Left colon (tissue), 2 donors: Measurements from ENCODE around the gene CISD2. TPM values are rescaled to one million over a fixed set of nuclear protein-coding genes. Genes with fewer than 3 reads are reported as not detected.
A peak's percentile ranks its signal among the peaks of the same experiment; 100 is the strongest.
"Not testable (repeated sequence)": the region's sequence is repeated elsewhere in the genome, so short reads cannot be mapped to it uniquely, and the experiment has no call there.

Experiments used
- ATAC-seq: fragments of 200-7000 bp; cut with Tn5 transposase; one replicate; pipeline ENCODE4 v1.9.1; 2020; ENCODE audit warnings: mild to moderate bottlenecking, moderate library complexity
- DNase-seq, 2 donors: peaks; one replicate each; pipeline ENCODE4 v3.0.0-alpha.2; 2020
- intact Hi-C, 2 donors: fragments of 100-400 bp; cut with DNase I in 1 of 2; cut with micrococcal nuclease in 1 of 2; formaldehyde crosslinking; loops; one replicate each; pipeline versions ENCODE4 v1.11.2 to v1.14.0; 2022; cut with DNase I, micrococcal nuclease
- long read RNA-seq: library from polyadenylated mRNA; unstranded; transcript quantifications from one replicate; pipeline ENCODE4 v2.0.0, GENCODE V29; 2021
- total RNA-seq, 2 donors: library from RNA; stranded (reverse); fragmentation: NEBNext Ultra II Directional; extraction: Animal tissue kit (Norgen Biotek cat#: 25700); gene quantifications; one replicate each; pipeline ENCODE4 v1.2.1, GENCODE V29; 2021
- donor health status: DM: no; HTN: no; CAD: no.
- donor health status: DM: yes; HTN: yes; CAD: no.

CISD2 gene, protein sequence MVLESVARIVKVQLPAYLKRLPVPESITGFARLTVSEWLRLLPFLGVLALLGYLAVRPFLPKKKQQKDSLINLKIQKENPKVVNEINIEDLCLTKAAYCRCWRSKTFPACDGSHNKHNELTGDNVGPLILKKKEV
- total RNA-seq, result 10 to 100 TPM; 24.1 TPM
- long read RNA-seq, full-length matches to known transcripts, result 72 of 74 reads
- long read RNA-seq, partial matches to known transcripts, result 0 of 74 reads
- long read RNA-seq, other reads (novel, unspliced or antisense), result 2 of 74 reads

DNA sequence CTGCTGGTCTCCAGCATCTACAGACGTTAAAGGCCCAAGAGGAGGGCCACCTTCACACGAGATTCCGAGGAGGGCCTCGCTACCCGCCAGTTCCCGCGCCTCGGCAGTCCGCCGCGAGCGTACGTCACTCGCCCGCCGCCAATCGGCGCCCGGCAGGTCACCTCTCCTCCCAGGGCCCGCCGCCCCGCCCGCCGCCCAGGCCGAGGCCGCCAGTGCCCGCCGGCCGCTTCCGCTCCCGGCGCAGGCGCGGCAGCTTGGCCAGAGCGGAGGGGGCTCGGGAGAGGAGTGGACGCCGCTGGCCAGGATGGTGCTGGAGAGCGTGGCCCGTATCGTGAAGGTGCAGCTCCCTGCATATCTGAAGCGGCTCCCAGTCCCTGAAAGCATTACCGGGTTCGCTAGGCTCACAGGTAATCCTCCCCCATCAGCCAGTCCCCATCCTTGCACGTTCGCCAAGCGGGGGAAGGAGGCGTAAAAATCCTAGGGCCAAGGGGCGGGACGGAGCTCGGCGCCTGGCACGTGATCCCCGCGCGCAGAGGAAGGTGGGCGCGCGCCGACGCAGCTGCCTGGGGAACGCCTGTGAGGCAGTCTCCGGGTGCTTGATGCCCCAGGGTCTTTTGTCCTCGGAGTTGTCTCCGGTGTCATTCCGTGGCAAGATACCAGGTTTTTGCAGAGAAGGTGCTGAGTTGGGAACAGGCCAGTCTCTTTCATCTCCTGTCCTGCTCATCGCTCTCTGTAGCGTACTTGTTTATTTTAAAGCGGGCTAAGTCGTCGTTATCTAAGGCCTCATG, at the start of gene CISD2:
TSS of gene CISD2 (plus strand) at position 212 of the 788 bp plus-strand sequence. CDS start at position 305, 93 bp downstream.
- intact Hi-C loops, result loop anchor here in 1 of 2 donors (5.0 kb wide), 1 partner anchor 42 kb away; the partner anchor contains the start of gene UBE2D3
- ATAC-seq (peak; percentile 96), DNase-seq (peak; percentile 92 to 93)

- ATAC-seq, DNase-seq: not testable (repeated sequence)
- intact Hi-C loops, result loop anchor here in 1 of 2 donors (10.0 kb wide), 1 partner anchor 54 kb away; the partner anchor contains the start of gene MANBA
Measured at GRCh38 chr4:102819100-102819499, 49.7 kb upstream of the CISD2 start.

DNA sequence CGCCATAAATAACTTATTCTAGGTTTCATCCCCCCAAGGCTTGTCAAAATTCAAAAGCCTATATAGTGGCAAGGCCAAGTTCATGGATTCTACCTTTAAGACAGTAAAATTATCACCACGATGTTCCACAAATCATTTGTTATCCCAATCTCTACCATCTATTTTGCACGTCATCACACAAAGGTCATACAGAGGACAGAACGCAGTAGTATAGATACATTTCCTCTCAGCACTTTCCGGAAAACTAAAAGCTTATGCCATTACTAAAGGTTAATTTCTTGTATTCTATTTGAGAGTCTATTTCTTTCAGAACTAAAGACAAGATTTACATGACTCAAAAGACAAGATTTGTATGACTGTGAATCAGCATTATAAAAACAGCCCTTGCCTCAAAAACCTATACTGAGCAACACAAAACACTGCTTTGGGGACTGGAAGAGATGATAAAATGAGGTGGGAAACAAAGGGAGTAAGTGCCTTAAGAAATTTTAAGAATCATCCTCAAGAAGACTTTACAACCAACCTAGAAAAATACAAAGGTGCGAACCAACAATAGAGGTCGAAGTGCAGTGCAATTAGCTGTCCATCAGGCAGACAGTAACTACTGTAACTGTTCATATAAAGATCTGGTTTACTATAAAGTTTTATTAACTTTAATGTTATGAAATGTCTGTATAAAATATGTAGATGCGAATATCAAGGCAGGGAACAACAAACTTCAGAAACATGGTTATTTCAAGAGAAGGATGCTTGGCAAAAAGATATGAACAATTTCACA, 49.0 kb upstream of the CISD2 start:
- no peak for DNase-seq
- peak; percentile 71 for ATAC-seq
- intact Hi-C loops, result loop anchor here in 1 of 2 donors (10.0 kb wide), 1 partner anchor 55 kb away; the partner anchor contains the start of gene MANBA

- intact Hi-C loops, result no loop called here
- DNase-seq, result no peak
- no peak for ATAC-seq
Measured at GRCh38 chr4:102823464-102823863, 45.3 kb upstream of the CISD2 start.

- intact Hi-C loops, result no loop called here
- no peak for DNase-seq
- ATAC-seq, result no peak
Measured at GRCh38 chr4:102823897-102824296, 44.9 kb upstream of the CISD2 start.

DNA sequence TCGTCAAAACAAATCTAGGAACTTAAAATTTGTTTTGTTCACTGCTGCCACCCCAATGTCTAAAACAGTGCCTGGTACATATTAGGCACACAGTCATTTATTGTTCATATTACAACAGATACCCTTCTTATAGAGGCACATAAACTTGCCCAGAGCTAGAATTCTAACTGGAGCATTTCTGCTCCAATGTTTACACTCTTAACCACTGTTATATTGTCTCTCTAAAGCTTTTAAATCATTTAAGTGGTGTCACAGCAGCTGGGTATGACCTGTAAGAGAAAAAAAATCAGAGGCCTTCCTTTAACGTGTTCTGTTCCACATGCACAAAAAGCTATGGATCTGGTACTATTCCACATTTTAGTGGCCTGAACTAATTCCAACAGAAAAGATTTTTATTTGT, 44.4 kb upstream of the CISD2 start:
- DNase-seq (no peak), ATAC-seq (no peak)
- intact Hi-C loops, result no loop called here

DNA sequence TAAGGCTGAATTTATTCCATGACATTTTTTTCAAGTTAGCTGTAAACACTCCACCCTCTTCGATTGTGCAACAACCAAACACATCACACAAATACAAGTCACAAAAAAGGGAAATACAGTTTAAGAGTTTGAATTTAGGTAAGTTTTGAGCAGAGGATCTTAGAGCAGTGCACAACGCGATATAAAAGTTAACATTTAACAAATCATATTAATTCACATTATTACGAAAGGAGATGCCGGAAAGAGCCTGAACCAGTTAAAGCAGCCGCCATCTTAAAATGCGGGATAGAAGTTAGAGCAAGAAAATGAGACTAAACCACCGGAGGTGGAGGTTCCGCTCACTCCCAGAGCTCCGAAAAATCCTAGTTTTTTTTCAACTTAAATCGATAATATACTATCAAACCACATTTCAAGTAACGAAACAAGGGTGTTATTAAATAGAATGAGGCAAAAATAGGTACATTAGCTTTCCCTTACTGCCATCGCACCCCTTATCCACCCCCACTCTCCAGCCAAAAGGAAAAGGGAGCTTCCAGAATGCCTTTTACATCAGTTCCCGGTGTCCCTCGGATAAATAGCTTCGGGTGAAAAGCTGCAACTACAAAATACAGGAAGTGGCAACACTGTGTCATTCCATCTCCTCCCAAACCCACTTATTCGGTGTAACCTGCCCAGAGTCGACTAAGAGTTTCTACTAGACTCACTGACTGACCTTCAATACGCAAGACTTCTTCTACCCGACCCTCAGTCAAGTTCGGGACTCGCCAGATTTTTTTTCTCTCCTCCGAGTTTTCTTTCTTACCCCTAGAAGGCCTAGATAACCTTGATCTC, 43.3 kb upstream of the CISD2 start:
- intact Hi-C loops, result loop anchor here in 1 of 2 donors (5.0 kb wide), 1 partner anchor 42 kb away; the partner anchor contains the start of gene CISD2
- peak; percentile 14 to 37 for DNase-seq
- no peak for ATAC-seq

DNA sequence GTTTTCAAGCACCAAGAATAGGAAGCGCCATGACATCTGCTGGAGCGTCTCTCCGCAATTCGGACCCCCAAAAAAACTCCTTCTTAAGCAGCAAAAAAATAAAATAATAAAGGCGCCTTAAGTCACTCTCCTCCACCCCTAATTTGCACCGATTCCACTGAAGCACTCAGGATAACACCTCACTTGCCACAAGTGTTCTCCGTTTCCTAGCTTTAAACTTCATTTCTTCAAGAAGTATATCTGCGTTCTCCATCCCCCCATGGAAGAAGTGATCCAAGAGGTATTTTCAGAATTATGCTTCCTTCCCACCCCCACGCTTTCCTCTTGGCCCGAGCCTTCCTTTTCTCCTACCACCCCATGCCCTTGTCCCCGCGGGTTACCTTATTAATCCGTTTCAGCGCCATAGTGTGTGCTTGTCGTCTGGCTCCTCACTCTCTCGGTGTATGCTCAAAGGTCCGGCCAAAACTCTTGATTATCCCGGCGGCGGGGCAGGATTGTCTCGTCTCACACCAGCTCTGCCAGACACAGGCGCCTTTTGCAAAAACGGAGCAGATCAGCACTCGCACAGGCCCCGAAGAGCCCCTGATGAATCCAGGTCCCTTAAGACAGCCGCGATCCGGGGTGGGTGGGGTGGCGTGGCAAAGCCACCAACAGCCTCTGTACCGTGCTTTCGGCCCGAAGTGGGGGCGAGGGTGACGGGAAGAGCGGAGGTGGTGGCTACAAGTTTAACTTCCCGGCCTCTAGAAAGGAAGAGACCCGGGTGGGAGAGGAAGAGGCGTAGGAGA, 42.5 kb upstream of the CISD2 start:
- ATAC-seq (no peak), DNase-seq (no peak)
- intact Hi-C loops, result loop anchor here in 1 of 2 donors (5.0 kb wide), 1 partner anchor 41 kb away; the partner anchor contains the start of gene CISD2

- DNase-seq (peak; percentile 94 to 96), ATAC-seq (peak; percentile 66)
- intact Hi-C loops, result loop anchor here in 1 of 2 donors (5.0 kb wide), 1 partner anchor 40 kb away; the partner anchor contains the start of gene CISD2
Measured at GRCh38 chr4:102826890-102827673, 41.7 kb upstream of the CISD2 start, which contains the start of gene UBE2D3. TSS of gene UBE2D3 (minus strand) at chr4:102827551. CDS start at chr4:102826508, 1,043 bp downstream.

- intact Hi-C loops, result loop anchor here in 1 of 2 donors (5.0 kb wide), 1 partner anchor 39 kb away; the partner anchor contains the start of gene CISD2
- DNase-seq (peak; percentile 99 to 100), ATAC-seq (peak; percentile 74)
Measured at GRCh38 chr4:102827674-102828496, 40.9 kb upstream of the CISD2 start.

GRCh38 chr4:102828497-102828808, 40.3 kb upstream of the CISD2 start:
- no peak for DNase-seq
- no peak for ATAC-seq
- intact Hi-C loops, result loop anchor here in 1 of 2 donors (5.0 kb wide), 1 partner anchor 39 kb away; the partner anchor contains the start of gene CISD2

DNA sequence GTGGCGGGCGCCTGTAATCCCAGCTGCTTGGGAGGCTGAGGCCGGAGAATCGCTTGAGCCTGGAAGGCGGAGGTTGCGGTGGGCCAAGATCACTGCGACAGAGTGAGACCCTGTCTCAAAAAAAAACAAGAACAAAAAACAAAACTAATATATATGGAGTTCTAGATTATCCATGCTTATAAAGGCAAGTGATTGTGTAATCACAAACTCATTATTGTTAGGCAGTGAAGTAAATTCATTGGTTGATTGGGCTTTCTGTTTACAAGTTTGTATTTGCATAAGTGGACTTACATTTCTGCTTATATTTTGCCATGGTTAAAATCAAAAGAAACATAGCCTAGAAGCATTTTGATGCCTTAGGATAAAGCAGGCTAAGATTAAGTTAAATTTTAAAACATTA, 39.0 kb upstream of the CISD2 start:
- DNase-seq (no peak), ATAC-seq (no peak)
- intact Hi-C loops, result loop anchor here in 1 of 2 donors (5.0 kb wide), 1 partner anchor 37 kb away; the partner anchor contains the start of gene CISD2

DNA sequence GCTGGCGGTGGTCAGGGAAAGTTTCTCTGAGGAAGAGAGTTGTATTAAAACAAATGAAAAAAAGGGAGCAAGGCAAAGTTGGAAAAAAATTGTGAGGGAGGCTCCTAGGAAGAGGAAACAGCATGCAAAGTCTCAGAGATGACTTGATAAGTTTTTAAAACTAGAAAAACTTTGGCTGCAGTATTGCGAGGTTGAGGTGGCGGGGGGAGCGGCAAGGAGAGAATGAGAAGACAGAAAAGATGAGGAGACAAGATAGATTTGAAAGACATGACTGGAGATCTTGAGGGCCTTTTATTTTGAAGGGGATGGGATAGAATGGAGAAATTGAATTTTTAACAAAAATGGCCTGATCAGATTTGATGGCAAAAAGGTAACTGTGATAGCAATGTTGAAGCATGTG, 36.7 kb upstream of the CISD2 start:
- DNase-seq (no peak), ATAC-seq (no peak)
- intact Hi-C loops, result no loop called here

DNA sequence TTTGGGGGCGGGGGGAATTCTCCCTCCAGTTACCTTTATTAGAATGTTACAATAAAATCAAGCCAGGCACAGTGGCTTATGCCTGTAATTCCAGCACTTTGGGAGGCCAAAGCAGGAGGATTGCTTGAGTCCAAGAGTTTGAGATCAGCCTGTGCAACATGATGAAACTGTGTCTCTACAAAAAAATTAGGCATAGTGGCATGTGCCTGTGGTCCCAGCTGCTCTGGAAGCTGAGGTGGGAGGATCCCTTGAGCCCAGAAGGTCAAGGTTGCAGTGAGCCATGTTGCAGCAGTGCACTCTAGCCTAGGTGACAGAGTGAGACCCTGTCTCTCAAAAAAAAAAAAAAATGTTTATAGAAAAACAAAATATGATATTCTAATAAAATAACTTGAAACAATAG, 36.1 kb upstream of the CISD2 start:
- ATAC-seq, result no peak
- intact Hi-C loops, result no loop called here

GRCh38 chr4:102836596-102836995, 32.2 kb upstream of the CISD2 start:
- DNase-seq (no peak), ATAC-seq (no peak)
- intact Hi-C loops, result no loop called here

More for the DNA sequence above, 36.1 kb upstream of the CISD2 start:
- DNase-seq, result no peak

- ATAC-seq (no peak), DNase-seq (no peak)
- intact Hi-C loops, result no loop called here
Measured at GRCh38 chr4:102842367-102842766, 26.4 kb upstream of the CISD2 start.
